Measurements from ENCODE around the gene RNF14. TPM values are rescaled to one million over a fixed set of nuclear protein-coding genes. Genes with fewer than 3 reads are reported as not detected.

Gene RNF14
- total and polyA plus RNA-seq, 9 of the 15 experiments (the other 6 are each of a cell fraction or from before 2014, with no cell fraction given) = 36.3 to 140 (median 75.1) TPM

- peaks cover 43% of the 10 kb centered on the region for H3K79me2 ChIP-seq (ENCODE audit: control insufficient read depth, insufficient read depth, low read length)
- FAIRE-seq (no peak), ATAC-seq (no peak), DNase-seq (ENCODE audit: extremely low read depth in 1 of 4, low spot score in 3 of 4) (no peak)
- peaks cover 78% of the 10 kb centered on the region for H3K36me3 ChIP-seq (ENCODE audit: control insufficient read depth, insufficient read depth, low read length)
- WGBS (ENCODE audit: insufficient coverage, low coverage, missing lambda C conversion rate) = 76% methylated on average over 1 of the region's 1 CpG
- H3K4me3 ChIP-seq = no peak overlapping the region
- no peaks in the 10 kb centered on the region for H3K9me1 ChIP-seq (ENCODE audit: control insufficient read depth, insufficient read depth, low read length)
- ChIA-PET CTCF (ENCODE audit: low intra/inter-chr PET ratio) (no interaction called here), POLR2A (no interaction called here)
- H3K4me2 ChIP-seq (ENCODE audit: insufficient read depth, low read length) = no peak overlapping the region
- H3K9ac ChIP-seq (ENCODE audit: insufficient read depth in 1 of 2, low read depth in 2 of 2, low read length in 2 of 2) = no peak overlapping the region
- BruUV-seq (replicated peaks) = no TSS peak
- TF ChIP-seq CTCF (IDR thresholded peaks at IDR 0.05 in 2 of 3, conservative IDR thresholded peaks at IDR 0.05 in 1 of 3; ENCODE audit: insufficient read depth in 2 of 3, low read depth in 1 of 3, low read length in 3 of 3) (peak in 1 of 3 experiments; percentile 1; a peak in 1 of 6 replicates), REST (IDR thresholded peaks at IDR 0.05; ENCODE audit: borderline replicate concordance) (no peak), REST (CRISPR knock-in tag; IDR thresholded peaks at IDR 0.05; ENCODE audit: low read depth) (no peak)
- H3K9me3 ChIP-seq (replicated peaks; ENCODE audit: control insufficient read depth, insufficient read depth, low read depth, low read length) = no peaks in the 10 kb centered on the region
- no peak overlapping the region for H2AFZ ChIP-seq (ENCODE audit: low read depth, low read length)
- in situ Hi-C loops (cut with MboI) = no loop called here
- H3K27ac ChIP-seq (ENCODE audit: extremely low read depth, low read depth, low read length) = no peak overlapping the region
- no peaks in the 10 kb centered on the region for H4K20me1 ChIP-seq (replicated peaks; ENCODE audit: control insufficient read depth, insufficient read depth, low read length)
- H3K27me3 ChIP-seq (ENCODE audit: control insufficient read depth in 2 of 2, insufficient read depth in 2 of 2, low read length in 2 of 2) = no peaks in the 10 kb centered on the region
- intact Hi-C loops (cut with micrococcal nuclease) = no loop called here
- peaks cover 4 to 9% of the 10 kb centered on the region in 2 experiments; a peak in 3 of 5 replicates for H3K4me1 ChIP-seq (replicated peaks in 1 of 2; ENCODE audit: control insufficient read depth in 2 of 2, insufficient read depth in 2 of 2, low read length in 2 of 2)
Observed at GRCh38 chr5:141973871-141974595, 5.1 kb downstream of the RNF14 start.

Measured in K562 (cell line).